SK-N-SH (cell line): ENCODE results near the gene HOXB8. TPM values are rescaled to one million over a fixed set of nuclear protein-coding genes. Genes with fewer than 3 reads are reported as not detected.

Source experiments
- CTCF ChIA-PET: fragments of 300-600, 350-600 bp; formaldehyde crosslinking; extraction: SDS; loops from one replicate; lab custom pipeline; 2021; lab: Yijun Ruan, JAX
- POLR2A ChIA-PET: fragments of 350-600 bp; sonication (Branson Sonifier 250); formaldehyde crosslinking; extraction: SDS; loops from one replicate; lab custom pipeline; 2020; ENCODE audit warnings: antibody characterized with exemption, inconsistent platforms; lab: Yijun Ruan, JAX
- DNase-seq: peaks from one replicate; pipeline ENCODE4 v3.0.0; 2012
- H2AFZ ChIP-seq: fragments of 200-600 bp; sonication (generic); 2 replicates; pipeline ENCODE4 v1.8.1; 2016; ENCODE audit warnings: antibody characterized with exemption, mild to moderate bottlenecking, low read depth
- H3F3A ChIP-seq: fragments of 200-600 bp; sonication (generic); replicated peaks from 2 replicates; pipeline ENCODE3; 2016; ENCODE audit warnings: antibody characterized with exemption, mild to moderate bottlenecking; ENCODE audit not compliant: insufficient read depth
- H3K27ac ChIP-seq, 2 experiments: fragments of 200-500 bp in 1 of 2; fragments of 200-600 bp in 1 of 2; sonication (Bioruptor generic) in 1 of 2; sonication (generic), shearing (Covaris generic) in 1 of 2; 2 replicates each; pipeline versions ENCODE4 v1.5.1 to v1.6.1; 2014 to 2016; ENCODE audit warnings: low read depth in 2 of 2, inconsistent platforms in 1 of 2, low read length in 1 of 2, mild to moderate bottlenecking in 1 of 2, mixed read lengths in 1 of 2
- H3K27me3 ChIP-seq: fragments of 200-600 bp; sonication (generic), shearing (Covaris generic); 2 replicates; pipeline ENCODE4 v1.6.1; 2016; ENCODE audit warnings: mixed run types; ENCODE audit not compliant: insufficient read depth
- H3K36me3 ChIP-seq, 2 experiments: fragments of 200-500 bp in 1 of 2; fragments of 200-600 bp in 1 of 2; sonication (Bioruptor generic) in 1 of 2; sonication (generic) in 1 of 2; replicated peaks in 1 of 2; 2 replicates each; pipeline versions ENCODE3 to v1.5.1; 2014 to 2016; ENCODE audit warnings: low read length in 1 of 2, mild to moderate bottlenecking in 1 of 2; ENCODE audit not compliant: insufficient read depth in 2 of 2, control insufficient read depth in 1 of 2
- H3K4me1 ChIP-seq, 2 experiments: fragments of 200-500 bp in 1 of 2; fragments of 200-600 bp in 1 of 2; sonication (Bioruptor generic) in 1 of 2; sonication (generic), shearing (Covaris generic) in 1 of 2; 2 replicates each; pipeline versions ENCODE4 v1.5.1 to v1.6.1; 2014 to 2016; ENCODE audit warnings: low read depth in 1 of 2, low read length in 1 of 2, mixed run types in 1 of 2; ENCODE audit not compliant: insufficient read depth in 2 of 2, control insufficient read depth in 1 of 2
- H3K4me2 ChIP-seq: fragments of 200-600 bp; sonication (generic), shearing (Covaris generic); 2 replicates; pipeline ENCODE4 v1.6.1; 2017; ENCODE audit warnings: mixed run types
- H3K4me3 ChIP-seq, 2 experiments: fragments of 200-500 bp in 1 of 2; fragments of 200-600 bp in 1 of 2; sonication (Bioruptor generic) in 1 of 2; sonication (generic), shearing (Covaris generic) in 1 of 2; 2 replicates each; pipeline versions ENCODE4 v1.5.1 to v1.8.1; 2014 to 2016; ENCODE audit warnings: low read depth in 2 of 2, inconsistent platforms in 1 of 2, low read length in 1 of 2, mild to moderate bottlenecking in 1 of 2, mixed read lengths in 1 of 2, moderate library complexity in 1 of 2
- H3K79me2 ChIP-seq: fragments of 200-600 bp; sonication (generic); 2 replicates; pipeline ENCODE4 v1.8.1; 2017; ENCODE audit warnings: mild to moderate bottlenecking; ENCODE audit not compliant: insufficient read depth
- H3K9ac ChIP-seq: fragments of 200-600 bp; sonication (generic); 2 replicates; pipeline ENCODE4 v1.6.1; 2017; ENCODE audit warnings: mixed run types
- H3K9me2 ChIP-seq: fragments of 200-600 bp; sonication (generic); 2 replicates; pipeline ENCODE4 v1.6.1; 2017; ENCODE audit warnings: mixed run types
- H3K9me3 ChIP-seq: fragments of 200-600 bp; sonication (generic); 2 replicates; pipeline ENCODE4 v1.6.1; 2017; ENCODE audit warnings: mixed run types, mild to moderate bottlenecking, moderate library complexity
- H4K20me1 ChIP-seq: fragments of 200-600 bp; sonication (generic); 2 replicates; pipeline ENCODE4 v1.6.1; 2017; ENCODE audit warnings: mild to moderate bottlenecking, mixed run types; ENCODE audit not compliant: insufficient read depth
- CHD2 ChIP-seq: fragments of 150-350 bp; IDR thresholded peaks from 2 replicates; pipeline ENCODE4 v1.6.1; 2018; ENCODE audit warnings: low read length; ENCODE audit not compliant: partially characterized antibody
- FOXJ3 ChIP-seq: sonication (generic); formaldehyde crosslinking; IDR thresholded peaks from 2 replicates; pipeline ENCODE4 v1.5.1; 2020; ENCODE audit warnings: mild to moderate bottlenecking, missing genetic modification reagents
- FOXM1 ChIP-seq: IDR thresholded peaks from 2 replicates; pipeline ENCODE4 v1.4.0; 2012; ENCODE audit warnings: low read depth, mild to moderate bottlenecking
- GATA2 ChIP-seq: sonication (generic); formaldehyde crosslinking; IDR thresholded peaks from 2 replicates; pipeline ENCODE4 v1.5.0; 2020; ENCODE audit warnings: mild to moderate bottlenecking, missing genetic modification reagents
- JUND ChIP-seq: IDR thresholded peaks from 2 replicates; pipeline ENCODE4 v1.4.0; 2012
- MAX ChIP-seq: IDR thresholded peaks from 2 replicates; pipeline ENCODE4 v1.4.0; 2012; ENCODE audit warnings: low read depth
- MEF2A ChIP-seq: IDR thresholded peaks from 2 replicates; pipeline ENCODE4 v1.4.0; 2012; ENCODE audit warnings: low read depth, borderline replicate concordance
- MXI1 ChIP-seq: IDR thresholded peaks from 2 replicates; pipeline ENCODE4 v1.6.1; 2012; ENCODE audit warnings: mild to moderate bottlenecking, low read depth, low read length, improper control_type of control experiment
- NFIC ChIP-seq: IDR thresholded peaks from 2 replicates; pipeline ENCODE4 v1.4.0; 2012; ENCODE audit warnings: borderline replicate concordance
- RAD21 ChIP-seq: IDR thresholded peaks from 2 replicates; pipeline ENCODE4 v1.6.1; 2012; ENCODE audit warnings: mild to moderate bottlenecking, low read length
- RCOR1 ChIP-seq: fragments of 150-350 bp; IDR thresholded peaks from 2 replicates; pipeline ENCODE4 v1.6.1; 2017; ENCODE audit warnings: antibody characterized with exemption, low read length
- RFX5 ChIP-seq: IDR thresholded peaks from 2 replicates; pipeline ENCODE4 v1.6.1; 2012; ENCODE audit warnings: mild to moderate bottlenecking, improper control_type of control experiment, low read length
- SMC3 ChIP-seq: IDR thresholded peaks from 2 replicates; pipeline ENCODE4 v1.6.1; 2012; ENCODE audit warnings: low read depth, low read length, improper control_type of control experiment
- TEAD4 ChIP-seq: IDR thresholded peaks from 2 replicates; pipeline ENCODE4 v1.4.0; 2012; ENCODE audit warnings: mild to moderate bottlenecking, borderline replicate concordance; ENCODE audit not compliant: insufficient read depth
- WGBS: methylation state at CpG from one replicate; pipeline ENCODE4 v1.1.6; 2017; ENCODE audit warnings: low lambda C conversion rate; 5-methylcytosine and 5-hydroxymethylcytosine counted together
- polyA plus RNA-seq, 3 experiments: library from polyadenylated mRNA; depleted of rRNA; stranded (reverse); fragments of >200 nt; gene quantifications; 2 replicates each; pipeline ENCODE4 v1.2.3, GENCODE V29; 2012

The HOXB8 gene
- polyA plus RNA-seq, 1 of the 3 experiments (the other 2 are of a cell fraction) = not detected

GRCh38 chr17:48588528-48588927 is 26.6 kb downstream of the HOXB8 start:
- CTCF ChIA-PET = interaction anchor here (0.8 to 3.3 kb wide), 10 partner anchors 18 to 640 kb away, joined by 3 to 20 read pairs (median 4); partner anchors contain the start of gene CDK5RAP3
- no peaks in the 10 kb centered on the region for H3K79me2 ChIP-seq
- H2AFZ ChIP-seq = no peak overlapping the region
- H3K9ac ChIP-seq = no peak overlapping the region
- DNase-seq = no peak
- no peaks in the 10 kb centered on the region for H3F3A ChIP-seq
- WGBS = 13% methylated on average over 2 of the region's 2 CpGs
- TF ChIP-seq MXI1 (no peak), SMC3 (no peak), MAX (no peak), FOXM1 (no peak), TEAD4 (no peak), CHD2 (no peak), RFX5 (no peak), MEF2A (no peak), FOXJ3 (CRISPR knock-in tag) (no peak), JUND (no peak), RAD21 (no peak)
- TF ChIP-seq, all 33 proteins: peak for 0
- Histone ChIP-seq H4K20me1 (no peaks in the 10 kb centered on the region), H3K27ac (no peak overlapping the region), H3K9me2 (no peaks in the 10 kb centered on the region), H3K9me3 (no peaks in the 10 kb centered on the region), H3K36me3 (no peaks in the 10 kb centered on the region), H3K4me3 (no peak overlapping the region), H3K27me3 (peaks cover 100% of the 10 kb centered on the region), H3K4me2 (no peak overlapping the region), H3K4me1 (peaks cover 2 to 7% of the 10 kb centered on the region in 2 experiments; a peak in 1 of 4 replicates)
- POLR2A ChIA-PET = no interaction called here

GRCh38 chr17:48588074-48588415 is 27.0 kb downstream of the HOXB8 start:
- no peak overlapping the region for H3K4me2 ChIP-seq
- no peaks in the 10 kb centered on the region for H3K36me3 ChIP-seq
- H2AFZ ChIP-seq = no peak overlapping the region
- H3K9me2 ChIP-seq = no peaks in the 10 kb centered on the region
- H3K9me3 ChIP-seq = no peaks in the 10 kb centered on the region
- 16% methylated on average over 2 of the region's 2 CpGs for WGBS
- H4K20me1 ChIP-seq = no peaks in the 10 kb centered on the region
- H3K79me2 ChIP-seq = no peaks in the 10 kb centered on the region
- POLR2A ChIA-PET = no interaction called here
- DNase-seq = no peak
- H3F3A ChIP-seq = no peaks in the 10 kb centered on the region
- no peak overlapping the region for H3K27ac ChIP-seq
- H3K4me1 ChIP-seq = peaks cover 2 to 3% of the 10 kb centered on the region in 2 experiments; a peak in 1 of 4 replicates
- CTCF ChIA-PET = interaction anchor here (0.8 to 3.3 kb wide), 11 partner anchors 25 to 639 kb away, joined by 3 to 20 read pairs (median 3); partner anchors contain the start of gene CDK5RAP3
- no peak overlapping the region for H3K4me3 ChIP-seq
- H3K9ac ChIP-seq = no peak overlapping the region
- no peak for TF ChIP-seq NFIC
- TF ChIP-seq GATA2 (CRISPR knock-in tag) = no peak
- no peak for TF ChIP-seq RCOR1
- H3K27me3 ChIP-seq = peaks cover 100% of the 10 kb centered on the region
